H1 (cell line): ENCODE measurements around the gene COTL1. TPM values are rescaled to one million over a fixed set of nuclear protein-coding genes. Genes with fewer than 3 reads are reported as not detected.

Source experiments
- CTCF ChIA-PET: fragments of 300-600 bp; sonication (Branson Sonifier 250); formaldehyde crosslinking; loops from one replicate; lab custom pipeline; 2021; ENCODE audit not compliant: partially characterized antibody; lab: Charles Lee
- POLR2A ChIA-PET: fragments of 300-600 bp; sonication (Branson Sonifier 250); formaldehyde crosslinking; loops from one replicate; lab custom pipeline; 2021; ENCODE audit warnings: inconsistent platforms; ENCODE audit not compliant: partially characterized antibody; lab: Charles Lee
- DNase-seq, 2 experiments: peaks; one replicate each; pipeline versions ENCODE4 v3.0.0 to v3.0.0-alpha.2; 2010 to 2022; ENCODE audit warnings: low spot score in 2 of 2, low read depth in 1 of 2, mixed read lengths in 1 of 2
- FAIRE-seq: peaks from 2 replicates; lab custom pipeline; 2011; peaks lifted over from hg19 to GRCh38; lab: Jason Lieb, UNC
- H2AFZ ChIP-seq: 2 replicates; pipeline ENCODE4 v1.8.1; 2012; ENCODE audit warnings: low read length, inconsistent platforms
- H2AK5ac ChIP-seq: 2 replicates; pipeline ENCODE4 v1.6.1; 2013; ENCODE audit warnings: low read depth, low read length
- H2BK120ac ChIP-seq: replicated peaks from 2 replicates; pipeline ENCODE3; 2013; ENCODE audit warnings: low read depth, low read length, inconsistent platforms
- H2BK12ac ChIP-seq: 2 replicates; pipeline ENCODE4 v1.6.1; 2013; ENCODE audit warnings: low read depth, low read length
- H2BK15ac ChIP-seq: 2 replicates; pipeline ENCODE4 v1.6.1; 2013; ENCODE audit warnings: low read length
- H2BK20ac ChIP-seq: 2 replicates; pipeline ENCODE4 v1.6.1; 2013; ENCODE audit warnings: low read length
- H2BK5ac ChIP-seq: 2 replicates; pipeline ENCODE4 v1.6.1; 2013; ENCODE audit warnings: low read depth, low read length
- H3K14ac ChIP-seq: 2 replicates; pipeline ENCODE4 v1.6.1; 2013; ENCODE audit warnings: inconsistent platforms; ENCODE audit not compliant: insufficient read length
- H3K18ac ChIP-seq: 2 replicates; pipeline ENCODE4 v1.6.1; 2013; ENCODE audit warnings: low read length; ENCODE audit errors: extremely low read depth
- H3K23ac ChIP-seq: 2 replicates; pipeline ENCODE4 v1.6.1; 2013; ENCODE audit warnings: inconsistent platforms; ENCODE audit not compliant: insufficient read length
- H3K23me2 ChIP-seq: 2 replicates; pipeline ENCODE4 v1.6.1; 2013; ENCODE audit warnings: low read depth, low read length
- H3K27ac ChIP-seq: 2 replicates; pipeline ENCODE4 v1.6.1; 2011; ENCODE audit warnings: low read depth, low read length, inconsistent platforms
- H3K27me3 ChIP-seq, 4 experiments: replicated peaks in 1 of 4; 1 replicate in 1 of 4; 2 replicates in 3 of 4; pipeline versions ENCODE4 v1.6.1 to v1.8.1; 2011 to 2013; ENCODE audit warnings: low read length in 3 of 4, mild to moderate bottlenecking in 3 of 4, inconsistent platforms in 2 of 4, mixed read lengths in 2 of 4, moderate library complexity in 1 of 4; ENCODE audit not compliant: control insufficient read depth in 3 of 4, insufficient read depth in 3 of 4; ENCODE audit errors: extremely low read depth in 1 of 4
- H3K36me3 ChIP-seq, 4 experiments: 2 replicates each; pipeline versions ENCODE4 v1.6.1 to v1.8.1; 2011 to 2013; ENCODE audit warnings: mild to moderate bottlenecking in 4 of 4, low read length in 3 of 4, moderate library complexity in 2 of 4, control low read depth in 1 of 4, inconsistent platforms in 1 of 4; ENCODE audit not compliant: insufficient read depth in 4 of 4, control insufficient read depth in 2 of 4
- H3K4ac ChIP-seq: replicated peaks from 2 replicates; pipeline ENCODE3; 2013; ENCODE audit warnings: low read length, low read depth, mixed read lengths, inconsistent platforms; ENCODE audit not compliant: insufficient read length
- H3K4me1 ChIP-seq, 4 experiments: replicated peaks in 1 of 4; 1 replicate in 1 of 4; 2 replicates in 3 of 4; pipeline versions ENCODE4 v1.6.1 to v1.8.1; 2011 to 2013; ENCODE audit warnings: low read length in 3 of 4, inconsistent platforms in 2 of 4, mixed read lengths in 1 of 4; ENCODE audit not compliant: insufficient read depth in 4 of 4, control insufficient read depth in 3 of 4
- H3K4me2 ChIP-seq, 2 experiments: 2 replicates each; pipeline versions ENCODE4 v1.6.1 to v1.8.1; 2011 to 2013; ENCODE audit warnings: low read depth in 2 of 2, low read length in 2 of 2, control low read depth in 1 of 2, inconsistent platforms in 1 of 2, mild to moderate bottlenecking in 1 of 2; ENCODE audit not compliant: insufficient read depth in 1 of 2
- H3K4me3 ChIP-seq, 4 experiments: fragments of 200-600, 300-600 bp in 1 of 4; sonication (generic), shearing (Covaris generic), sonication (Bioruptor Twin) in 1 of 4; 2 replicates each; pipeline versions ENCODE4 v1.5.1 to v1.8.1; 2011 to 2016; ENCODE audit warnings: low read length in 4 of 4, low read depth in 3 of 4, control low read depth in 2 of 4, inconsistent platforms in 2 of 4, mild to moderate bottlenecking in 2 of 4, mixed read lengths in 1 of 4, moderate library complexity in 1 of 4; ENCODE audit not compliant: insufficient read depth in 2 of 4; ENCODE audit errors: extremely low read depth in 1 of 4
- H3K56ac ChIP-seq: replicated peaks from 2 replicates; pipeline ENCODE3; 2013; ENCODE audit warnings: low read depth, mild to moderate bottlenecking, mixed read lengths, low read length, inconsistent platforms; ENCODE audit not compliant: insufficient read length
- H3K79me1 ChIP-seq: 2 replicates; pipeline ENCODE4 v1.6.1; 2013; ENCODE audit warnings: low read depth, low read length, control low read depth
- H3K79me2 ChIP-seq, 2 experiments: 2 replicates each; pipeline versions ENCODE4 v1.6.1 to v1.8.1; 2012 to 2013; ENCODE audit warnings: low read length in 2 of 2, mild to moderate bottlenecking in 2 of 2, inconsistent platforms in 1 of 2; ENCODE audit not compliant: insufficient read depth in 2 of 2, control insufficient read depth in 1 of 2
- H3K9ac ChIP-seq, 4 experiments: replicated peaks in 1 of 4; 1 replicate in 1 of 4; 2 replicates in 3 of 4; pipeline versions ENCODE4 v1.6.1 to v1.8.1; 2011 to 2013; ENCODE audit warnings: low read depth in 3 of 4, low read length in 3 of 4, control low read depth in 2 of 4, mild to moderate bottlenecking in 2 of 4, moderate library complexity in 2 of 4, inconsistent platforms in 1 of 4; ENCODE audit errors: extremely low read depth in 1 of 4
- H3K9me3 ChIP-seq, 2 experiments: 2 replicates each; pipeline versions ENCODE4 v1.6.1 to v1.8.1; 2012 to 2013; ENCODE audit warnings: mild to moderate bottlenecking in 2 of 2, moderate library complexity in 2 of 2, control low read depth in 1 of 2, inconsistent platforms in 1 of 2, low read depth in 1 of 2, low read length in 1 of 2, mixed read lengths in 1 of 2; ENCODE audit not compliant: insufficient read depth in 2 of 2
- H4K20me1 ChIP-seq, 2 experiments: replicated peaks in 1 of 2; 2 replicates each; pipeline versions ENCODE3 to v1.8.1; 2011 to 2013; ENCODE audit warnings: inconsistent platforms in 2 of 2, low read length in 2 of 2, mild to moderate bottlenecking in 1 of 2; ENCODE audit not compliant: insufficient read depth in 2 of 2, control insufficient read depth in 1 of 2
- H4K5ac ChIP-seq: 2 replicates; pipeline ENCODE4 v1.6.1; 2013; ENCODE audit warnings: low read length, low read depth, mixed read lengths, inconsistent platforms; ENCODE audit not compliant: insufficient read length
- H4K8ac ChIP-seq: 2 replicates; pipeline ENCODE4 v1.8.0; 2013; ENCODE audit warnings: mild to moderate bottlenecking, moderate library complexity, low read length, inconsistent platforms; ENCODE audit not compliant: insufficient read depth; ENCODE audit errors: extremely low read depth
- H4K91ac ChIP-seq: replicated peaks from 2 replicates; pipeline ENCODE3; 2013; ENCODE audit warnings: low read length, mixed read lengths, inconsistent platforms; ENCODE audit not compliant: insufficient read length
- ATF2 ChIP-seq: IDR thresholded peaks from 2 replicates; pipeline ENCODE4 v1.6.1; 2012; ENCODE audit warnings: low read length, inconsistent platforms
- EZH2 ChIP-seq: fragments of 200-600 bp; sonication (generic); IDR thresholded peaks from 2 replicates; pipeline ENCODE4 v1.7.1; 2012; ENCODE audit warnings: low read depth, mild to moderate bottlenecking, moderate library complexity, low read length, inconsistent platforms; ENCODE audit not compliant: severe bottlenecking
- FOSL1 ChIP-seq: IDR thresholded peaks from 2 replicates; pipeline ENCODE4 v1.6.1; 2011; ENCODE audit warnings: mild to moderate bottlenecking, low read depth, low read length, moderate library complexity; ENCODE audit not compliant: insufficient read depth
- PHF8 ChIP-seq: fragments of 200-600 bp; sonication (generic); conservative IDR thresholded peaks from 2 replicates; pipeline ENCODE4 v1.7.1; 2012; ENCODE audit warnings: low read depth, mild to moderate bottlenecking, inconsistent platforms, low read length, moderate library complexity
- TCF12 ChIP-seq: IDR thresholded peaks from 2 replicates; pipeline ENCODE4 v1.6.1; 2011; ENCODE audit warnings: low read depth, mild to moderate bottlenecking, low read length
- USF2 ChIP-seq: IDR thresholded peaks from 2 replicates; pipeline ENCODE4 v1.6.1; 2011; ENCODE audit warnings: low read length, improper control_type of control experiment
- ZNF274 ChIP-seq: IDR thresholded peaks from 2 replicates; pipeline ENCODE4 v1.7.0; 2012; ENCODE audit warnings: low read length, borderline replicate concordance; ENCODE audit errors: extremely low read depth
- WGBS, 2 experiments: shearing (Covaris generic) in 1 of 2; methylation state at CpG; one replicate each; pipeline versions ENCODE4 v1.1.6 to v1.1.7; 2013 to 2015; ENCODE audit warnings: low lambda C conversion rate in 2 of 2, mixed read lengths in 2 of 2, inconsistent platforms in 1 of 2, low coverage in 1 of 2, missing lambda C conversion rate in 1 of 2; ENCODE audit not compliant: insufficient replicate concordance in 2 of 2, insufficient coverage in 1 of 2, insufficient read length in 1 of 2; ENCODE audit errors: extremely low coverage in 1 of 2, missing lambda C conversion rate in 1 of 2; 5-methylcytosine and 5-hydroxymethylcytosine counted together
- polyA plus RNA-seq, 7 experiments: library from polyadenylated mRNA; depleted of rRNA in 3 of 7; stranded (reverse) in 5 of 7; unstranded in 2 of 7; fragments of >200 nt in 5 of 7; fragments of 200-250 nt in 2 of 7; gene quantifications; 1 replicate in 5 of 7; 2 replicates in 1 of 7; 4 replicates in 1 of 7; pipeline versions ENCODE4 v1.2.1 to v1.2.3, GENCODE V29; 2011 to 2013; ENCODE audit warnings: missing spikeins in 2 of 7, mixed read lengths in 2 of 7
- total RNA-seq: library from RNA; stranded (reverse); fragmentation: NEBNext Ultra II Directional; extraction: Animal tissue kit (Norgen Biotek cat#: 25700); gene quantifications from 2 replicates; pipeline ENCODE4 v1.2.1, GENCODE V29; 2021

Gene COTL1
- total and polyA plus RNA-seq, 2 of the 8 experiments (the other 6 are each of a cell fraction or from before 2014, with no cell fraction given) = 59.2 to 183 TPM

- no peak overlapping the region for H3K4me2 ChIP-seq
- no peak overlapping the region for H3K14ac ChIP-seq
- H4K91ac ChIP-seq = no peak overlapping the region
- no peak overlapping the region for H2AK5ac ChIP-seq
- H3K9ac ChIP-seq = no peak overlapping the region
- no peaks in the 10 kb centered on the region for H3K9me3 ChIP-seq
- H2BK12ac ChIP-seq = no peak overlapping the region
- H2BK20ac ChIP-seq = no peak overlapping the region
- no peak for DNase-seq
- H4K8ac ChIP-seq = no peak overlapping the region
- no peaks in the 10 kb centered on the region for H4K20me1 ChIP-seq
- H2BK5ac ChIP-seq = no peak overlapping the region
- H3K27ac ChIP-seq = no peak overlapping the region
- no peak overlapping the region for H3K4ac ChIP-seq
- H3K4me3 ChIP-seq = no peak overlapping the region
- FAIRE-seq = no peak
- TF ChIP-seq TCF12 (no peak), ATF2 (no peak), EZH2 (no peak), FOSL1 (no peak), USF2 (no peak), ZNF274 (no peak), PHF8 (no peak)
- CTCF ChIA-PET = interaction anchor here (0.6 to 4.7 kb wide), 15 partner anchors 8 to 1193 kb away, joined by 3 to 44 read pairs (median 4); no protein-coding TSS in a partner anchor
- no peak overlapping the region for H3K18ac ChIP-seq
- no peak overlapping the region for H2AFZ ChIP-seq
- no peaks in the 10 kb centered on the region for H3K79me2 ChIP-seq
- H3K4me1 ChIP-seq = peaks cover 0 to 5% (median 0%) of the 10 kb centered on the region in 4 experiments; a peak in 2 of 7 replicates
- H4K5ac ChIP-seq = no peak overlapping the region
- H2BK120ac ChIP-seq = no peak overlapping the region
- no peak overlapping the region for H2BK15ac ChIP-seq
- no peaks in the 10 kb centered on the region for H3K79me1 ChIP-seq
- 94% methylated on average over 9 of the region's 9 CpGs; no CpG with 5 or more reads in 1 of the 2 experiments for WGBS, 2 experiments
- POLR2A ChIA-PET = no interaction called here
- H3K23ac ChIP-seq = no peak overlapping the region
- H3K27me3 ChIP-seq = no peaks in the 10 kb centered on the region
- H3K36me3 ChIP-seq = peaks cover 4 to 19% (median 13%) of the 10 kb centered on the region in 4 experiments; a peak in 5 of 8 replicates
- no peak overlapping the region for H3K56ac ChIP-seq
- H3K23me2 ChIP-seq = no peaks in the 10 kb centered on the region
These were observed 44.6 kb upstream of the COTL1 start for GRCh38 chr16:84662471-84662870.
